ENCODE measurements around the gene ENG. TPM values are rescaled to one million over a fixed set of nuclear protein-coding genes. Genes with fewer than 3 reads are reported as not detected.

ENG gene
- total and polyA plus RNA-seq, 11 donors = 116 to 252 (median 144) TPM

GRCh38 chr9:127805620-127806019, 48.8 kb downstream of the ENG start:
- Histone ChIP-seq H3K27me3 (no peaks in the 10 kb centered on the region), H3K4me1 (peaks cover 5 to 42% (median 22%) of the 10 kb centered on the region in 12 donors), H3K9me3 (no peaks in the 10 kb centered on the region), H3K4me3 (no peak overlapping the region), H3K27ac (no peak overlapping the region), H3K36me3 (peaks cover 0 to 62% (median 47%) of the 10 kb centered on the region in 9 donors)
- peak in 9 of 12 donors; percentile 4 to 43 (median 23) for TF ChIP-seq CTCF (IDR thresholded peaks at IDR 0.05)
- TF ChIP-seq POLR2A (IDR thresholded peaks at IDR 0.05) = no peak
- ATAC-seq = no peak
- DNase-seq = peak in 2 of 5 donors; percentile 23 to 53
- intact Hi-C loops (cut with DNase I) = no loop called here
- WGBS, 4 donors = 69 to 83% (median 73%) methylated on average over 8 of the region's 8 CpGs

GRCh38 chr9:127803507-127804352, 50.7 kb downstream of the ENG start:
- Histone ChIP-seq H3K4me1 (peaks cover 5 to 32% (median 19%) of the 10 kb centered on the region in 12 donors), H3K36me3 (peaks cover 0 to 47% (median 34%) of the 10 kb centered on the region in 9 donors), H3K27ac (peak overlapping the region; percentile 86 to 97 (median 95)), H3K9me3 (no peaks in the 10 kb centered on the region), H3K27me3 (no peaks in the 10 kb centered on the region), H3K4me3 (peak overlapping the region; percentile 51 to 87 (median 76))
- intact Hi-C loops (cut with DNase I) = loop anchor here in 7 of 10 donors (2.0 to 5.0 kb wide), 5 partner anchors 17 to 114 kb away; partner anchors contain the start of genes AK1 (in 1 of the 7), CDK9 (in 1 of the 7) and ST6GALNAC4 (in 1 of the 7)
- ATAC-seq (peak in 3 of 4 donors; percentile 2 to 17 (median 16)), DNase-seq (no peak)
- 36 to 49% (median 45%) methylated on average over 11 to 18 of the region's 18 CpGs for WGBS, 4 donors
- TF ChIP-seq CTCF (IDR thresholded peaks at IDR 0.05) = no peak
- no peak for TF ChIP-seq POLR2A (IDR thresholded peaks at IDR 0.05)

GRCh38 chr9:127802576-127803443, 51.6 kb downstream of the ENG start, which contains the start of gene FPGS:
TSS of gene FPGS (plus strand) at chr9:127802882. CDS start at chr9:127802925, 43 bp downstream.
- Histone ChIP-seq H3K4me1 (peaks cover 5 to 32% (median 19%) of the 10 kb centered on the region in 12 donors), H3K27me3 (no peaks in the 10 kb centered on the region), H3K27ac (peak within 1 kb of the TSS; percentile 86 to 97 (median 95)), H3K36me3 (peaks cover 0 to 37% (median 25%) of the 10 kb centered on the region in 9 donors), H3K4me3 (peak within 1 kb of the TSS; percentile 51 to 87 (median 76)), H3K9me3 (no peaks in the 10 kb centered on the region)
- ATAC-seq = peak; percentile 80 to 94 (median 92)
- DNase-seq = peak; percentile 92 to 95 (median 93)
- intact Hi-C loops (cut with DNase I) = loop anchor here in 7 of 10 donors (2.0 to 5.0 kb wide), 5 partner anchors 16 to 114 kb away; partner anchors contain the start of genes AK1 (in 1 of the 7), CDK9 (in 1 of the 7) and ST6GALNAC4 (in 1 of the 7)
- 0 to 1% (median 0%) methylated on average over 24 to 83 of the region's 83 CpGs for WGBS, 4 donors
- no peak for TF ChIP-seq CTCF (IDR thresholded peaks at IDR 0.05)
- peak in 1 of 2 donors; percentile 53 for TF ChIP-seq POLR2A (IDR thresholded peaks at IDR 0.05)

Measured in heart left ventricle (tissue), 16 donors.